NCI-H1436 (cell line): ENCODE data around the gene CDC42.
A peak's percentile ranks its signal among the peaks of the same experiment; 100 is the strongest.
"Not testable (repeated sequence)": the region's sequence is repeated elsewhere in the genome, so short reads cannot be mapped to it uniquely, and the experiment has no call there.

Experiments used
- DNase-seq: peaks from one replicate; lab custom pipeline; 2025; lab: John Stamatoyannopoulos, UW

CDC42 gene

GRCh38 chr1:22052115-22053016 is at the start of gene CDC42:
Gene CDC42 (plus strand): TSS chr1:22052709. CDS start chr1:22078479, 25,770 bp downstream.
- peak; percentile 95 for DNase-seq

GRCh38 chr1:22002875-22003274 is 49.6 kb upstream of the CDC42 start:
- not testable (repeated sequence) for DNase-seq

- not testable (repeated sequence) for DNase-seq
These were observed 48.5 kb upstream of the CDC42 start for GRCh38 chr1:22003959-22004358.

- peak; percentile 23 for DNase-seq
These were observed 47.0 kb upstream of the CDC42 start for GRCh38 chr1:22005261-22006149.

GRCh38 chr1:22006736-22007135 is 45.8 kb upstream of the CDC42 start:
- DNase-seq: not testable (repeated sequence)

- DNase-seq: not testable (repeated sequence)
These were observed 45.2 kb upstream of the CDC42 start for GRCh38 chr1:22007262-22007661.

- not testable (repeated sequence) for DNase-seq
These were observed 42.9 kb upstream of the CDC42 start for GRCh38 chr1:22009566-22009965.

GRCh38 chr1:22012752-22013151 is 39.8 kb upstream of the CDC42 start:
- not testable (repeated sequence) for DNase-seq

GRCh38 chr1:22014575-22015206 is 37.8 kb upstream of the CDC42 start:
- DNase-seq: not testable (repeated sequence)

- DNase-seq: no peak
These were observed 33.6 kb upstream of the CDC42 start for GRCh38 chr1:22018583-22019559.

GRCh38 chr1:22021061-22021460 is 31.4 kb upstream of the CDC42 start:
- no peak for DNase-seq

GRCh38 chr1:22024485-22025367 is 27.8 kb upstream of the CDC42 start:
- DNase-seq: peak; percentile 62

GRCh38 chr1:22025368-22026155 is 26.9 kb upstream of the CDC42 start:
- peak; percentile 90 for DNase-seq

GRCh38 chr1:22026924-22027289 is 25.6 kb upstream of the CDC42 start:
- no peak for DNase-seq

- no peak for DNase-seq
These were observed 22.5 kb upstream of the CDC42 start for GRCh38 chr1:22030057-22030456.

- no peak for DNase-seq
These were observed 22.0 kb upstream of the CDC42 start for GRCh38 chr1:22030473-22030872.

GRCh38 chr1:22031214-22031962 is 21.1 kb upstream of the CDC42 start:
- DNase-seq: no peak

GRCh38 chr1:22034834-22035233 is 17.7 kb upstream of the CDC42 start:
- DNase-seq: not testable (repeated sequence)
